Measurements from ENCODE around the gene TAB3.
A peak's percentile ranks its signal among the peaks of the same experiment; 100 is the strongest.

TAB3 gene

DNA sequence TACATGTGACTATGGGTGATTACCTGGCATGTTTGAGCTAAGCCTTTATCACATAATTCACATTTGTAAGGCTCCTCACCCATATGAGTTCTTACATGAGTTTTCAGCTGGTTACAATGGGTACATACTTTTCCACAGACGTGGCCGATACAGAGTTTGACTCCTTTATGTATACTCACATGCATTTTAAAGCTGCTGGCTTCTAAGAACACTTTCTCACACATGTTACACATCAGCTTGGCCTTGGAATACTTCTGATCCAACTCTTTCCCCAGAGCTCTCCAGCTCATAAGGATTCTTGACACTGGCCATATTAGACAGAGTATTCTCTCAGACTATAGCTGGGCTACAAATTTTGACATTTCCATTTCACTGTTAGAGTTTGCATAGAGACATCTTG, 66.3 kb downstream of the TAB3 start:
- TF ChIP-seq, protein P1, sequence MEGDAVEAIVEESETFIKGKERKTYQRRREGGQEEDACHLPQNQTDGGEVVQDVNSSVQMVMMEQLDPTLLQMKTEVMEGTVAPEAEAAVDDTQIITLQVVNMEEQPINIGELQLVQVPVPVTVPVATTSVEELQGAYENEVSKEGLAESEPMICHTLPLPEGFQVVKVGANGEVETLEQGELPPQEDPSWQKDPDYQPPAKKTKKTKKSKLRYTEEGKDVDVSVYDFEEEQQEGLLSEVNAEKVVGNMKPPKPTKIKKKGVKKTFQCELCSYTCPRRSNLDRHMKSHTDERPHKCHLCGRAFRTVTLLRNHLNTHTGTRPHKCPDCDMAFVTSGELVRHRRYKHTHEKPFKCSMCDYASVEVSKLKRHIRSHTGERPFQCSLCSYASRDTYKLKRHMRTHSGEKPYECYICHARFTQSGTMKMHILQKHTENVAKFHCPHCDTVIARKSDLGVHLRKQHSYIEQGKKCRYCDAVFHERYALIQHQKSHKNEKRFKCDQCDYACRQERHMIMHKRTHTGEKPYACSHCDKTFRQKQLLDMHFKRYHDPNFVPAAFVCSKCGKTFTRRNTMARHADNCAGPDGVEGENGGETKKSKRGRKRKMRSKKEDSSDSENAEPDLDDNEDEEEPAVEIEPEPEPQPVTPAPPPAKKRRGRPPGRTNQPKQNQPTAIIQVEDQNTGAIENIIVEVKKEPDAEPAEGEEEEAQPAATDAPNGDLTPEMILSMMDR (conservative IDR thresholded peaks at IDR 0.05; ENCODE audit: low read depth, low read length): no peak
- no peak overlapping the region for H3K4me3 ChIP-seq (ENCODE audit: low read length)
- no peak for DNase-seq (ENCODE audit: low read depth)

DNA sequence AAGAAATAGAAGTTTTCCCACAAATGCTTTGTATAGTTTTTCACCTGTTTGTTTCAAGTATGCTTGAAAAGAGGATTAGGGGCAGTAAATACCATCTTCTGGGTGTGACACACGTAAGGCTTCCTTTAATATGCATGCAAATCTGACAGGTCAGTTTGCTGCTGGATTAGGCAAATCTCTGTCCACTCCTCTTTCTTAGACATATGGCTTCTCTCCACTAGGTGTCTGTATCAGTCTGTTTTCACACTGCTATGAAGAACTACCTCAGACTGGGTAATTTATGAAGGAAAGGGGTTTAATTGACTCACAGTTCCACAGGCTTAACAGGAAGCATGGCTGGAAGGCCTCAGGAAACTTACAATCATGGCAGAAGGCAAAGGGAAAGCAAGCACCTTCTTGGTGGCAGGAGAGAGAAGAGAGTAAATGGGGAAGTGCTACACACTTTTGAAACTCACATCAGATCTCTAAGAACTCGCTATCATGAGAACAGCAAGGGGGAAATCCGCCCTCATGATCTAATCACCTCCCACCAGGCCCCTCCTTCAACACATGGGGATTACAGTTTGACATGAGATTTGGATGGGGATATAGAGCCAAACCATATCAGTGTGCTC, 66.9 kb downstream of the TAB3 start:
- DNase-seq (ENCODE audit: low read depth): no peak
- no peak overlapping the region for H3K4me3 ChIP-seq (ENCODE audit: low read length)
- TF ChIP-seq, protein P1 (conservative IDR thresholded peaks at IDR 0.05; ENCODE audit: low read depth, low read length): peak; percentile 24

DNA sequence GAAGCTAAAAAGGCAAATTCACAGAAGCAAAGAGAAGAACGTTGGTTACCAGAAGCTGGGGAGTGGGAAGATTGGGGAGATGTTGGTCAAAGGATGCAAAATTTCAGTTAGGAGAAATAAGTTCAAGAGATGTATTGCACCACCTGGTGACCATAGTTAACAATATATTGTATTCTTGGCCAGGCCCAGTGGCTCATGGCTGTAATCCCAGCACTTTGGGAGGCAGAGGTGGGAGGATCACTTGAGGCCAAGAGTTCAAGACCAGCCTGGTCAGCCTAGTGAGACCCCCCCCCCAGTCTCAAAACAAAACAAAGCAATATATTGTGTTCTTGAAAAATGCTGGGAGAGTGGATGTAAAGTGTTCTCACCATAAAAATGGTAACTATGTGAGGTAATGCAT, 67.9 kb downstream of the TAB3 start:
- no peak for DNase-seq (ENCODE audit: low read depth)
- no peak overlapping the region for H3K4me3 ChIP-seq (ENCODE audit: low read length)
- TF ChIP-seq, protein P1 (conservative IDR thresholded peaks at IDR 0.05; ENCODE audit: low read depth, low read length): no peak

DNA sequence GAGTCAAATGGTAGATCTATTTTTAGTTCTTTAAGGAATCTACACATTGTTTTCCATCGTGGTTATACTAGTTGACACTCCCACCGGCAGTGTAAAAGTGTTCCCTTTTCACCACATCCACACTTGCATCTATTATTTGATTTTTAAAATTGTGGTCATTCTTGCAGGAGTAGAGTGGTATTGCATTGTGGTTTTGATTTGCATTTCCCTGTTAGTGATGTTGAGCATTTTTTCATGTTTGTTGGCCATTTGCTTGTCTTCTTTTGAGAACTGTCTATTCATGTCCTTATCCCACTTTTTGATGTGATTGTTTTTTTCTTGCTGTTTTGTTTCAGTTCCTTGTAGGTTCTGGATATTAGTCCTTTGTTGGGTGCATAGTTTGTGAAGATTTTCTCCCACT, 70.0 kb downstream of the TAB3 start:
- TF ChIP-seq, protein P1 (conservative IDR thresholded peaks at IDR 0.05; ENCODE audit: low read depth, low read length): no peak
- no peak for DNase-seq (ENCODE audit: low read depth)
- no peak overlapping the region for H3K4me3 ChIP-seq (ENCODE audit: low read length)

DNA sequence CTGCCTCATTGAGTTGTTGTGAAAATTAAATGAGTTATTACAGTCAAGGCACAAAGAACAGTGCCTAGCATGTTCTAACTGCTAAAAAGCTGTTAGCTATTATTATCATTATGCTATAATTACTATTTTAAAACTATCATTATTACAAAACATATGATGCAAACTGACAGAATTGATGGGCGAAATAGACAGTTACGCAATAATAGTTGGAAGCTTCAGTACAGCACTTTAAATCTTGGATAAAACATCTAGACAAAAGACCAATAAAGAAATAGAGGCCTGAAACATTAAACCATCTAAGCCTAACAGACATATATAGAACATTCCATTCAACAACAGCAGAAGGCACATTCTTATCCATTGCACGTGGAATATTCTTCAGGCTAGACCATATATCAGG, 73.0 kb downstream of the TAB3 start:
- no peak overlapping the region for H3K4me3 ChIP-seq (ENCODE audit: low read length)
- TF ChIP-seq, protein P1 (conservative IDR thresholded peaks at IDR 0.05; ENCODE audit: low read depth, low read length): no peak
- no peak for DNase-seq (ENCODE audit: low read depth)

DNA sequence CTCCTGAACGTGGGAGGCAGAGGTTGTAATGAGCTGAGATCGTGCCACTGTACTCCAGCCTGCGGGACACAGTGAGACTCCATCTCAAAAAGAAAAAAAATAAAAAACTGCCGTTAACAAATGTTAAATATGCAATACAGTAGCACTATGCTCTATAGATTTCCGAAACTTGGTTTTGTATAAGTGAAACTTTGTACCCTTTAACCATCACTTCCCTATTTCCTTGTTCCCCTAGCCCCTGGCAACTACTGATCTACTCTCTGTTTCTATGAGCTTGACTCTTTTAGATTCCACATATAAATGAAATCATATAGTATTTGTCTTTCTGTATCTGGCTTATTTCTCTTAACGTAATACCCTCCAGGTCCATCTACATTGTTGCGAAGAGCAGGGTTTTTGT, 74.1 kb downstream of the TAB3 start:
- DNase-seq (ENCODE audit: low read depth): no peak
- TF ChIP-seq, protein P1 (conservative IDR thresholded peaks at IDR 0.05; ENCODE audit: low read depth, low read length): no peak
- no peak overlapping the region for H3K4me3 ChIP-seq (ENCODE audit: low read length)

DNA sequence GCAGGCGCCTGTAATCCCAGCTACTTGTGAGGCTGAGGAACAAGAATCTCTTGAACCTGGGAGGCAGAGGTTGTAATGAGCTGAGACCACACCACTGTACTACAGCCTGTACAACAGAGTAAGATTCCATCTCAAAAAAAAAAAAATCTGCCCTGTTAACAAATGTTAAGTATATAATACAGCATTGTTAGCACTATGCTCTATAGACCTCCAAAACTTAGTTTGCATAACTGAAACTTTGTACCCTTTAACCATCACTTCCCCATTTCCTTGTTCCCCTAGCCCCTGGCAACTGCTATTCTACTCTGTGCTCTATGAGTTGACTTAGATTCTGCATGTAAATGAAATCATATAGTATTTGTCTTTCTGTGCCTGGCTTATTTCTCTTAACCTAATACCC, 76.7 kb downstream of the TAB3 start:
- DNase-seq (ENCODE audit: low read depth): no peak
- TF ChIP-seq, protein P1 (conservative IDR thresholded peaks at IDR 0.05; ENCODE audit: low read depth, low read length): no peak

More for the DNA sequence above, 76.7 kb downstream of the TAB3 start:
- no peak overlapping the region for H3K4me3 ChIP-seq (ENCODE audit: low read length)
